H1 (cell line): ENCODE results near the gene MGAT4B. TPM values are rescaled to one million over a fixed set of nuclear protein-coding genes. Genes with fewer than 3 reads are reported as not detected.

Experiments used
- CTCF ChIA-PET: fragments of 300-600 bp; sonication (Branson Sonifier 250); formaldehyde crosslinking; loops from one replicate; lab custom pipeline; 2021; ENCODE audit not compliant: partially characterized antibody; lab: Charles Lee
- POLR2A ChIA-PET: fragments of 300-600 bp; sonication (Branson Sonifier 250); formaldehyde crosslinking; loops from one replicate; lab custom pipeline; 2021; ENCODE audit warnings: inconsistent platforms; ENCODE audit not compliant: partially characterized antibody; lab: Charles Lee
- DNase-seq, 2 experiments: peaks; one replicate each; pipeline versions ENCODE4 v3.0.0 to v3.0.0-alpha.2; 2010 to 2022; ENCODE audit warnings: low spot score in 2 of 2, low read depth in 1 of 2, mixed read lengths in 1 of 2
- FAIRE-seq: peaks from 2 replicates; lab custom pipeline; 2011; peaks lifted over from hg19 to GRCh38; lab: Jason Lieb, UNC
- H2AFZ ChIP-seq: 2 replicates; pipeline ENCODE4 v1.8.1; 2012; ENCODE audit warnings: low read length, inconsistent platforms
- H2AK5ac ChIP-seq: 2 replicates; pipeline ENCODE4 v1.6.1; 2013; ENCODE audit warnings: low read depth, low read length
- H2BK120ac ChIP-seq: replicated peaks from 2 replicates; pipeline ENCODE3; 2013; ENCODE audit warnings: low read depth, low read length, inconsistent platforms
- H2BK12ac ChIP-seq: 2 replicates; pipeline ENCODE4 v1.6.1; 2013; ENCODE audit warnings: low read depth, low read length
- H2BK15ac ChIP-seq: 2 replicates; pipeline ENCODE4 v1.6.1; 2013; ENCODE audit warnings: low read length
- H2BK20ac ChIP-seq: 2 replicates; pipeline ENCODE4 v1.6.1; 2013; ENCODE audit warnings: low read length
- H2BK5ac ChIP-seq: 2 replicates; pipeline ENCODE4 v1.6.1; 2013; ENCODE audit warnings: low read depth, low read length
- H3K14ac ChIP-seq: 2 replicates; pipeline ENCODE4 v1.6.1; 2013; ENCODE audit warnings: inconsistent platforms; ENCODE audit not compliant: insufficient read length
- H3K18ac ChIP-seq: 2 replicates; pipeline ENCODE4 v1.6.1; 2013; ENCODE audit warnings: low read length; ENCODE audit errors: extremely low read depth
- H3K23ac ChIP-seq: 2 replicates; pipeline ENCODE4 v1.6.1; 2013; ENCODE audit warnings: inconsistent platforms; ENCODE audit not compliant: insufficient read length
- H3K23me2 ChIP-seq: 2 replicates; pipeline ENCODE4 v1.6.1; 2013; ENCODE audit warnings: low read depth, low read length
- H3K27ac ChIP-seq: 2 replicates; pipeline ENCODE4 v1.6.1; 2011; ENCODE audit warnings: low read depth, low read length, inconsistent platforms
- H3K27me3 ChIP-seq, 4 experiments: replicated peaks in 1 of 4; 1 replicate in 1 of 4; 2 replicates in 3 of 4; pipeline versions ENCODE4 v1.6.1 to v1.8.1; 2011 to 2013; ENCODE audit warnings: low read length in 3 of 4, mild to moderate bottlenecking in 3 of 4, inconsistent platforms in 2 of 4, mixed read lengths in 2 of 4, moderate library complexity in 1 of 4; ENCODE audit not compliant: control insufficient read depth in 3 of 4, insufficient read depth in 3 of 4; ENCODE audit errors: extremely low read depth in 1 of 4
- H3K36me3 ChIP-seq, 4 experiments: 2 replicates each; pipeline versions ENCODE4 v1.6.1 to v1.8.1; 2011 to 2013; ENCODE audit warnings: mild to moderate bottlenecking in 4 of 4, low read length in 3 of 4, moderate library complexity in 2 of 4, control low read depth in 1 of 4, inconsistent platforms in 1 of 4; ENCODE audit not compliant: insufficient read depth in 4 of 4, control insufficient read depth in 2 of 4
- H3K4ac ChIP-seq: replicated peaks from 2 replicates; pipeline ENCODE3; 2013; ENCODE audit warnings: low read length, low read depth, mixed read lengths, inconsistent platforms; ENCODE audit not compliant: insufficient read length
- H3K4me1 ChIP-seq, 4 experiments: replicated peaks in 1 of 4; 1 replicate in 1 of 4; 2 replicates in 3 of 4; pipeline versions ENCODE4 v1.6.1 to v1.8.1; 2011 to 2013; ENCODE audit warnings: low read length in 3 of 4, inconsistent platforms in 2 of 4, mixed read lengths in 1 of 4; ENCODE audit not compliant: insufficient read depth in 4 of 4, control insufficient read depth in 3 of 4
- H3K4me2 ChIP-seq, 2 experiments: 2 replicates each; pipeline versions ENCODE4 v1.6.1 to v1.8.1; 2011 to 2013; ENCODE audit warnings: low read depth in 2 of 2, low read length in 2 of 2, control low read depth in 1 of 2, inconsistent platforms in 1 of 2, mild to moderate bottlenecking in 1 of 2; ENCODE audit not compliant: insufficient read depth in 1 of 2
- H3K4me3 ChIP-seq, 4 experiments: fragments of 200-600, 300-600 bp in 1 of 4; sonication (generic), shearing (Covaris generic), sonication (Bioruptor Twin) in 1 of 4; 2 replicates each; pipeline versions ENCODE4 v1.5.1 to v1.8.1; 2011 to 2016; ENCODE audit warnings: low read length in 4 of 4, low read depth in 3 of 4, control low read depth in 2 of 4, inconsistent platforms in 2 of 4, mild to moderate bottlenecking in 2 of 4, mixed read lengths in 1 of 4, moderate library complexity in 1 of 4; ENCODE audit not compliant: insufficient read depth in 2 of 4; ENCODE audit errors: extremely low read depth in 1 of 4
- H3K56ac ChIP-seq: replicated peaks from 2 replicates; pipeline ENCODE3; 2013; ENCODE audit warnings: low read depth, mild to moderate bottlenecking, mixed read lengths, low read length, inconsistent platforms; ENCODE audit not compliant: insufficient read length
- H3K79me1 ChIP-seq: 2 replicates; pipeline ENCODE4 v1.6.1; 2013; ENCODE audit warnings: low read depth, low read length, control low read depth
- H3K79me2 ChIP-seq, 2 experiments: 2 replicates each; pipeline versions ENCODE4 v1.6.1 to v1.8.1; 2012 to 2013; ENCODE audit warnings: low read length in 2 of 2, mild to moderate bottlenecking in 2 of 2, inconsistent platforms in 1 of 2; ENCODE audit not compliant: insufficient read depth in 2 of 2, control insufficient read depth in 1 of 2
- H3K9ac ChIP-seq, 4 experiments: replicated peaks in 1 of 4; 1 replicate in 1 of 4; 2 replicates in 3 of 4; pipeline versions ENCODE4 v1.6.1 to v1.8.1; 2011 to 2013; ENCODE audit warnings: low read depth in 3 of 4, low read length in 3 of 4, control low read depth in 2 of 4, mild to moderate bottlenecking in 2 of 4, moderate library complexity in 2 of 4, inconsistent platforms in 1 of 4; ENCODE audit errors: extremely low read depth in 1 of 4
- H3K9me3 ChIP-seq, 2 experiments: 2 replicates each; pipeline versions ENCODE4 v1.6.1 to v1.8.1; 2012 to 2013; ENCODE audit warnings: mild to moderate bottlenecking in 2 of 2, moderate library complexity in 2 of 2, control low read depth in 1 of 2, inconsistent platforms in 1 of 2, low read depth in 1 of 2, low read length in 1 of 2, mixed read lengths in 1 of 2; ENCODE audit not compliant: insufficient read depth in 2 of 2
- H4K20me1 ChIP-seq, 2 experiments: replicated peaks in 1 of 2; 2 replicates each; pipeline versions ENCODE3 to v1.8.1; 2011 to 2013; ENCODE audit warnings: inconsistent platforms in 2 of 2, low read length in 2 of 2, mild to moderate bottlenecking in 1 of 2; ENCODE audit not compliant: insufficient read depth in 2 of 2, control insufficient read depth in 1 of 2
- H4K5ac ChIP-seq: 2 replicates; pipeline ENCODE4 v1.6.1; 2013; ENCODE audit warnings: low read length, low read depth, mixed read lengths, inconsistent platforms; ENCODE audit not compliant: insufficient read length
- H4K8ac ChIP-seq: 2 replicates; pipeline ENCODE4 v1.8.0; 2013; ENCODE audit warnings: mild to moderate bottlenecking, moderate library complexity, low read length, inconsistent platforms; ENCODE audit not compliant: insufficient read depth; ENCODE audit errors: extremely low read depth
- H4K91ac ChIP-seq: replicated peaks from 2 replicates; pipeline ENCODE3; 2013; ENCODE audit warnings: low read length, mixed read lengths, inconsistent platforms; ENCODE audit not compliant: insufficient read length
- BCL11A ChIP-seq, 2 experiments: IDR thresholded peaks; one replicate each; pipeline ENCODE4 v1.6.1; 2011; ENCODE audit warnings: low read depth in 2 of 2, low read length in 2 of 2, mild to moderate bottlenecking in 2 of 2
- CBX5 ChIP-seq: fragments of 300-800, 300-1000 bp; sonication (generic); IDR thresholded peaks from 2 replicates; pipeline ENCODE4 v1.7.1; 2016; ENCODE audit warnings: antibody characterized with exemption, low read length, low read depth
- CHD1 ChIP-seq: IDR thresholded peaks from 2 replicates; pipeline ENCODE4 v1.6.1; 2012; ENCODE audit warnings: low read depth, low read length, improper control_type of control experiment
- JUND ChIP-seq: IDR thresholded peaks from 2 replicates; pipeline ENCODE4 v1.6.1; 2011; ENCODE audit warnings: mild to moderate bottlenecking, improper control_type of control experiment, low read length
- KDM1A ChIP-seq: fragments of 200-600, 300-600 bp; sonication (generic); IDR thresholded peaks from 2 replicates; pipeline ENCODE4 v1.7.1; 2016; ENCODE audit warnings: mild to moderate bottlenecking, low read length, borderline replicate concordance
- KDM5A ChIP-seq: fragments of 200-600 bp; IDR thresholded peaks from 2 replicates; pipeline ENCODE4 v1.7.1; 2012; ENCODE audit warnings: mild to moderate bottlenecking, low read length, inconsistent platforms, mixed read lengths
- POLR2A ChIP-seq, 2 experiments: IDR thresholded peaks; 1 replicate in 1 of 2; 2 replicates in 1 of 2; pipeline ENCODE4 v1.6.1; 2011; ENCODE audit warnings: low read depth in 2 of 2, low read length in 2 of 2, mild to moderate bottlenecking in 2 of 2; ENCODE audit errors: control extremely low read depth in 1 of 2
- RNF2 ChIP-seq: fragments of 200-900, 300-1000 bp; sonication (generic); IDR thresholded peaks from 2 replicates; pipeline ENCODE4 v1.7.1; 2016; ENCODE audit warnings: borderline replicate concordance, low read depth, mild to moderate bottlenecking, antibody characterized with exemption, low read length; ENCODE audit not compliant: poor library complexity, severe bottlenecking; ENCODE audit errors: missing control alignments
- SP2 ChIP-seq: IDR thresholded peaks from 2 replicates; pipeline ENCODE4 v1.6.1; 2012; ENCODE audit warnings: mild to moderate bottlenecking, low read length, inconsistent platforms
- TCF12 ChIP-seq: IDR thresholded peaks from 2 replicates; pipeline ENCODE4 v1.6.1; 2011; ENCODE audit warnings: low read depth, mild to moderate bottlenecking, low read length
- ZNF274 ChIP-seq: IDR thresholded peaks from 2 replicates; pipeline ENCODE4 v1.7.0; 2012; ENCODE audit warnings: low read length, borderline replicate concordance; ENCODE audit errors: extremely low read depth
- WGBS, 2 experiments: shearing (Covaris generic) in 1 of 2; methylation state at CpG; one replicate each; pipeline versions ENCODE4 v1.1.6 to v1.1.7; 2013 to 2015; ENCODE audit warnings: low lambda C conversion rate in 2 of 2, mixed read lengths in 2 of 2, inconsistent platforms in 1 of 2, low coverage in 1 of 2, missing lambda C conversion rate in 1 of 2; ENCODE audit not compliant: insufficient replicate concordance in 2 of 2, insufficient coverage in 1 of 2, insufficient read length in 1 of 2; ENCODE audit errors: extremely low coverage in 1 of 2, missing lambda C conversion rate in 1 of 2; 5-methylcytosine and 5-hydroxymethylcytosine counted together
- polyA plus RNA-seq, 7 experiments: library from polyadenylated mRNA; depleted of rRNA in 3 of 7; stranded (reverse) in 5 of 7; unstranded in 2 of 7; fragments of >200 nt in 5 of 7; fragments of 200-250 nt in 2 of 7; gene quantifications; 1 replicate in 5 of 7; 2 replicates in 1 of 7; 4 replicates in 1 of 7; pipeline versions ENCODE4 v1.2.1 to v1.2.3, GENCODE V29; 2011 to 2013; ENCODE audit warnings: missing spikeins in 2 of 7, mixed read lengths in 2 of 7
- total RNA-seq: library from RNA; stranded (reverse); fragmentation: NEBNext Ultra II Directional; extraction: Animal tissue kit (Norgen Biotek cat#: 25700); gene quantifications from 2 replicates; pipeline ENCODE4 v1.2.1, GENCODE V29; 2021
- TF ChIP-seq, protein P1 (sequence below): IDR thresholded peaks from 2 replicates; pipeline ENCODE4 v1.6.1; 2012; ENCODE audit warnings: inconsistent platforms

Gene MGAT4B
- total and polyA plus RNA-seq, 2 of the 8 experiments (the other 6 are each of a cell fraction or from before 2014, with no cell fraction given), result 116 to 128 TPM

DNA sequence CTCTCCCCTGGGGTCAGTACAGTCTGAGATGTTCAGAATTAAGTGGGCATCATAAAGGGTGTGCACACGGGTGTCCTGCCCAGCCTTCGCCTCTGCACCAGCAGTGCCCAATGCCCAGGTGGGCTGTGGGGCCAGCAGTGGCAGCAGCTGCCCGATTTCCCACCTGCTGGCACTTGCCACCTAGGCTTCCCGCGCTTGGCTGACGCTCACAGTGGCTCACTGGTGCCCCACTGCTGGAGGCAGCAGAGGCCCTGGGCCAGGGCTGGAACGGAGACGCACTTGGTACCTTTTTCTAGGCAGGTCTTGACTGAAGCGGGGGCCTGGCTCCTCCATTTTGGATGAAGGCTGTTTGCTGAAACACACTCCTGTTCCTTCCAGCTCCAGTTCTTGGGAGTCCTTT, 35.0 kb upstream of the MGAT4B start:
- H2BK120ac ChIP-seq, result no peak overlapping the region
- CTCF ChIA-PET, result interaction anchor here (0.7 kb wide), 1 partner anchor 149 kb away, joined by 3 read pairs; no protein-coding TSS in a partner anchor
- no peak overlapping the region for H2BK5ac ChIP-seq
- WGBS, 2 experiments, result 90% methylated on average over 8 of the region's 9 CpGs; no CpG with 5 or more reads in 1 of the 2 experiments
- POLR2A ChIA-PET, result interaction anchor here (0.8 to 7.7 kb wide), 4 partner anchors 10 to 61 kb away, joined by 3 to 47 read pairs (median 4); no protein-coding TSS in a partner anchor
- FAIRE-seq (no peak), DNase-seq (no peak)
- no peak overlapping the region for H2AK5ac ChIP-seq
- H3K79me1 ChIP-seq, result no peaks in the 10 kb centered on the region
- H4K91ac ChIP-seq, result no peak overlapping the region
- H3K27me3 ChIP-seq, result no peaks in the 10 kb centered on the region
- H3K18ac ChIP-seq, result no peak overlapping the region
- H3K4me2 ChIP-seq, result no peak overlapping the region
- no peaks in the 10 kb centered on the region for H3K4me1 ChIP-seq
- peaks cover 15 to 53% (median 36%) of the 10 kb centered on the region in 4 experiments for H3K36me3 ChIP-seq
- H3K23me2 ChIP-seq, result no peaks in the 10 kb centered on the region
- no peak overlapping the region for H3K23ac ChIP-seq
- peaks cover 2 to 6% of the 10 kb centered on the region in 2 experiments for H4K20me1 ChIP-seq
- no peaks in the 10 kb centered on the region for H3K79me2 ChIP-seq
- no peak overlapping the region for H3K9ac ChIP-seq
- H2BK12ac ChIP-seq, result no peak overlapping the region
- H2BK20ac ChIP-seq, result no peak overlapping the region
- no peak overlapping the region for H2BK15ac ChIP-seq
- H4K5ac ChIP-seq, result no peak overlapping the region
- H3K9me3 ChIP-seq, result peaks cover under 1 to 9% of the 10 kb centered on the region in 2 experiments; a peak in 3 of 4 replicates
- no peak overlapping the region for H2AFZ ChIP-seq
- no peak overlapping the region; the same call in 1 of the 2 replicates for H4K8ac ChIP-seq
- no peak overlapping the region for H3K14ac ChIP-seq
- H3K4ac ChIP-seq, result no peak overlapping the region
- H3K4me3 ChIP-seq, result no peak overlapping the region
- no peak overlapping the region for H3K56ac ChIP-seq
- H3K27ac ChIP-seq, result no peak overlapping the region
- TF ChIP-seq, protein P1, sequence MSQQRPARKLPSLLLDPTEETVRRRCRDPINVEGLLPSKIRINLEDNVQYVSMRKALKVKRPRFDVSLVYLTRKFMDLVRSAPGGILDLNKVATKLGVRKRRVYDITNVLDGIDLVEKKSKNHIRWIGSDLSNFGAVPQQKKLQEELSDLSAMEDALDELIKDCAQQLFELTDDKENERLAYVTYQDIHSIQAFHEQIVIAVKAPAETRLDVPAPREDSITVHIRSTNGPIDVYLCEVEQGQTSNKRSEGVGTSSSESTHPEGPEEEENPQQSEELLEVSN, result no peak
- TF ChIP-seq CBX5 (no peak), SP2 (no peak), KDM5A (no peak), POLR2A (IDR thresholded peaks at IDR 0.05; ENCODE audit: control extremely low read depth in 1 of 2, low read depth in 2 of 2, low read length in 2 of 2) (no peak), JUND (no peak), TCF12 (no peak), CHD1 (no peak), ZNF274 (no peak), KDM1A (no peak), BCL11A (IDR thresholded peaks at IDR 0.05; ENCODE audit: low read depth in 2 of 2, low read length in 2 of 2) (no peak), RNF2 (no peak)
